Measurements from ENCODE around the gene TMEM80. TPM values are rescaled to one million over a fixed set of nuclear protein-coding genes. Genes with fewer than 3 reads are reported as not detected.

Gene TMEM80
- total RNA-seq, 1 donor from 2014 or later: 22.9 TPM

DNA sequence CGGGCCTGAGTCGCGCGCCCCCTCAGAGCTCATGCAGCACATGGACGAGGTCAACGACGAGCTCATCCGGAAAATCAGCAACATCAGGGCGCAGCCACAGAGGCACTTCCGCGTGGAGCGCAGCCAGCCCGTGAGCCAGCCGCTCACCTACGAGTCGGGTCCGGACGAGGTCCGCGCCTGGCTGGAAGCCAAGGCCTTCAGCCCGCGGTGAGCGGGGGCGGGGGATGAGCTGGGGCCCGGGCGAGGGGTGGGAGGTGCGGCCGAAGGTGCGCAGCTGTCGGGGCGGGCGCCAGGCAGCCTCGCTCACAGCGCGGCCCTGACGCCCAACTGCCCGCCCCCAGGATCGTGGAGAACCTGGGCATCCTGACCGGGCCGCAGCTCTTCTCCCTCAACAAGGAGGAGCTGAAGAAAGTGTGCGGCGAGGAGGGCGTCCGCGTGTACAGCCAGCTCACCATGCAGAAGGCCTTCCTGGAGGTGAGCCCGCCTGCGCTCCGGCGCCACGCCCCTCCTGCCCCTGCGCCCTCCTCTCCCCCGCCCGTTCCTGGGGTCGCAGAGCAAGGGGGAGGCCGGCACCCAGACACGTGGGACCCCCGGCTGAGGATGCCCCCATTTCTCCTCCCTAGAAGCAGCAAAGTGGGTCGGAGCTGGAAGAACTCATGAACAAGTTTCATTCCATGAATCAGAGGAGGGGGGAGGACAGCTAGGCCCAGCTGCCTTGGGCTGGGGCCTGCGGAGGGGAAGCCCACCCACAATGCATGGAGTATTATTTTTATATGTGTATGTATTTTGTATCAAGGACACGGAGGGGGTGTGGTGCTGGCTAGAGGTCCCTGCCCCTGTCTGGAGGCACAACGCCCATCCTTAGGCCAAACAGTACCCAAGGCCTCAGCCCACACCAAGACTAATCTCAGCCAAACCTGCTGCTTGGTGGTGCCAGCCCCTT lies 30.9 kb downstream of the TMEM80 start:
- no peak overlapping the region for H3K4me3 Mint-ChIP-seq (ENCODE audit: unreplicated experiment)
- no peaks in the 10 kb centered on the region for H3K9me3 Mint-ChIP-seq (ENCODE audit: unreplicated experiment)
- H3K4me1 Mint-ChIP-seq (ENCODE audit: unreplicated experiment): no peaks in the 10 kb centered on the region
- no peak overlapping the region for H3K27ac Mint-ChIP-seq (ENCODE audit: unreplicated experiment)
- peaks cover 7% of the 10 kb centered on the region for H3K27me3 Mint-ChIP-seq (ENCODE audit: unreplicated experiment)
- no peaks in the 10 kb centered on the region for H3K36me3 Mint-ChIP-seq (ENCODE audit: low read depth, unreplicated experiment)
- TF ChIP-seq, protein P1, sequence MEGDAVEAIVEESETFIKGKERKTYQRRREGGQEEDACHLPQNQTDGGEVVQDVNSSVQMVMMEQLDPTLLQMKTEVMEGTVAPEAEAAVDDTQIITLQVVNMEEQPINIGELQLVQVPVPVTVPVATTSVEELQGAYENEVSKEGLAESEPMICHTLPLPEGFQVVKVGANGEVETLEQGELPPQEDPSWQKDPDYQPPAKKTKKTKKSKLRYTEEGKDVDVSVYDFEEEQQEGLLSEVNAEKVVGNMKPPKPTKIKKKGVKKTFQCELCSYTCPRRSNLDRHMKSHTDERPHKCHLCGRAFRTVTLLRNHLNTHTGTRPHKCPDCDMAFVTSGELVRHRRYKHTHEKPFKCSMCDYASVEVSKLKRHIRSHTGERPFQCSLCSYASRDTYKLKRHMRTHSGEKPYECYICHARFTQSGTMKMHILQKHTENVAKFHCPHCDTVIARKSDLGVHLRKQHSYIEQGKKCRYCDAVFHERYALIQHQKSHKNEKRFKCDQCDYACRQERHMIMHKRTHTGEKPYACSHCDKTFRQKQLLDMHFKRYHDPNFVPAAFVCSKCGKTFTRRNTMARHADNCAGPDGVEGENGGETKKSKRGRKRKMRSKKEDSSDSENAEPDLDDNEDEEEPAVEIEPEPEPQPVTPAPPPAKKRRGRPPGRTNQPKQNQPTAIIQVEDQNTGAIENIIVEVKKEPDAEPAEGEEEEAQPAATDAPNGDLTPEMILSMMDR (IDR thresholded peaks at IDR 0.05; ENCODE audit: unreplicated experiment): no peak
- no peak for DNase-seq (ENCODE audit: low spot score)

GRCh38 chr11:727281-727701 lies 31.7 kb downstream of the TMEM80 start:
- Mint-ChIP-seq H3K36me3 (ENCODE audit: low read depth, unreplicated experiment) (no peaks in the 10 kb centered on the region), H3K27ac (ENCODE audit: unreplicated experiment) (no peak overlapping the region), H3K4me1 (ENCODE audit: unreplicated experiment) (no peaks in the 10 kb centered on the region), H3K9me3 (ENCODE audit: unreplicated experiment) (no peaks in the 10 kb centered on the region), H3K27me3 (ENCODE audit: unreplicated experiment) (peaks cover 7% of the 10 kb centered on the region), H3K4me3 (ENCODE audit: unreplicated experiment) (no peak overlapping the region)
- TF ChIP-seq, protein P1 (IDR thresholded peaks at IDR 0.05; ENCODE audit: unreplicated experiment): no peak
- DNase-seq (ENCODE audit: low spot score): no peak

- no peaks in the 10 kb centered on the region for H3K36me3 Mint-ChIP-seq (ENCODE audit: low read depth, unreplicated experiment)
- H3K4me1 Mint-ChIP-seq (ENCODE audit: unreplicated experiment): no peaks in the 10 kb centered on the region
- H3K27ac Mint-ChIP-seq (ENCODE audit: unreplicated experiment): no peak overlapping the region
- no peak overlapping the region for H3K4me3 Mint-ChIP-seq (ENCODE audit: unreplicated experiment)
- H3K9me3 Mint-ChIP-seq (ENCODE audit: unreplicated experiment): no peaks in the 10 kb centered on the region
- peak; percentile 86 for DNase-seq (ENCODE audit: low spot score)
- TF ChIP-seq, protein P1 (IDR thresholded peaks at IDR 0.05; ENCODE audit: unreplicated experiment): peak; percentile 91
- peaks cover 6% of the 10 kb centered on the region for H3K27me3 Mint-ChIP-seq (ENCODE audit: unreplicated experiment)
Observed at GRCh38 chr11:727859-728748, 32.5 kb downstream of the TMEM80 start.

GRCh38 chr11:728901-729491 lies 33.4 kb downstream of the TMEM80 start:
- no peak overlapping the region for H3K27ac Mint-ChIP-seq (ENCODE audit: unreplicated experiment)
- TF ChIP-seq, protein P1 (IDR thresholded peaks at IDR 0.05; ENCODE audit: unreplicated experiment): no peak
- H3K36me3 Mint-ChIP-seq (ENCODE audit: low read depth, unreplicated experiment): no peaks in the 10 kb centered on the region
- no peaks in the 10 kb centered on the region for H3K9me3 Mint-ChIP-seq (ENCODE audit: unreplicated experiment)
- no peak overlapping the region for H3K4me3 Mint-ChIP-seq (ENCODE audit: unreplicated experiment)
- no peak for DNase-seq (ENCODE audit: low spot score)
- no peaks in the 10 kb centered on the region for H3K4me1 Mint-ChIP-seq (ENCODE audit: unreplicated experiment)
- H3K27me3 Mint-ChIP-seq (ENCODE audit: unreplicated experiment): peaks cover 2% of the 10 kb centered on the region

Measured in endothelial cell (in vitro differentiated cells).